HepG2 (cell line): ENCODE measurements around the gene CGNL1. TPM values are rescaled to one million over a fixed set of nuclear protein-coding genes. Genes with fewer than 3 reads are reported as not detected.

Experiments
- ATAC-seq: fragments of 200-7000 bp; cut with Tn5 transposase; 3 replicates; pipeline ENCODE4 v1.9.1; 2020; ENCODE audit warnings: mild to moderate bottlenecking, moderate library complexity
- BruUV-seq: library from RNA; stranded (reverse); fragments of 400-500 nt; replicated peaks from 2 replicates; lab custom pipeline; 2021; lab: Mats Ljungman, UMichigan
- CTCF ChIA-PET: fragments of 300-600 bp; formaldehyde crosslinking; extraction: SDS; loops from one replicate; lab custom pipeline; 2021; ENCODE audit warnings: low total read pairs, inconsistent platforms, low intra/inter-chr PET ratio; lab: Yijun Ruan, JAX
- POLR2A ChIA-PET: fragments of 350-600 bp; sonication (Branson Sonifier 250); formaldehyde crosslinking; loops from one replicate; lab custom pipeline; 2020; ENCODE audit warnings: antibody characterized with exemption, inconsistent platforms; lab: Yijun Ruan, JAX
- DNase-seq: peaks from one replicate; pipeline ENCODE4 v3.0.0-alpha.2; 2015; ENCODE audit warnings: low spot score
- FAIRE-seq: peaks from 3 replicates; lab custom pipeline; 2011; peaks lifted over from hg19 to GRCh38; lab: Jason Lieb, UNC
- H2AFZ ChIP-seq: one replicate; pipeline ENCODE4 v1.6.1; 2011; ENCODE audit warnings: low read length, inconsistent platforms
- H3K27ac ChIP-seq: fragments of 300-600 bp; 3 replicates; pipeline ENCODE4 v1.8.0; 2011; ENCODE audit warnings: mixed run types, mild to moderate bottlenecking, mixed read lengths, low read length, inconsistent platforms; ENCODE audit not compliant: insufficient read depth; ENCODE audit errors: extremely low read length
- H3K27me3 ChIP-seq, 2 experiments: fragments of 200-600 bp in 1 of 2; 2 replicates in 1 of 2; 3 replicates in 1 of 2; pipeline versions ENCODE4 v1.6.0 to v1.8.0; 2011; ENCODE audit warnings: low read length in 2 of 2, mild to moderate bottlenecking in 2 of 2, moderate library complexity in 2 of 2, inconsistent platforms in 1 of 2; ENCODE audit not compliant: insufficient read depth in 2 of 2, control insufficient read depth in 1 of 2
- H3K36me3 ChIP-seq, 2 experiments: fragments of 200-600 bp in 1 of 2; replicated peaks in 1 of 2; 2 replicates in 1 of 2; 3 replicates in 1 of 2; pipeline versions ENCODE4 v1.5.1 to v1.8.0; 2011; ENCODE audit warnings: low read length in 2 of 2, inconsistent platforms in 1 of 2; ENCODE audit not compliant: insufficient read depth in 2 of 2, control insufficient read depth in 1 of 2
- H3K4me1 ChIP-seq: 2 replicates; pipeline ENCODE4 v1.5.1; 2012; ENCODE audit warnings: low read length, inconsistent platforms; ENCODE audit not compliant: insufficient read depth
- H3K4me2 ChIP-seq: 2 replicates; pipeline ENCODE4 v1.6.0; 2011; ENCODE audit warnings: low read depth, low read length, inconsistent platforms
- H3K4me3 ChIP-seq, 3 experiments: fragments of 200-600 bp in 1 of 3; sonication (generic), shearing (Covaris generic) in 1 of 3; replicated peaks in 1 of 3; 2 replicates each; pipeline ENCODE4 v1.5.1; 2011 to 2016; ENCODE audit warnings: low read length in 3 of 3, inconsistent platforms in 2 of 3, low read depth in 2 of 3, mild to moderate bottlenecking in 2 of 3, control low read depth in 1 of 3, mixed read lengths in 1 of 3; ENCODE audit not compliant: insufficient read depth in 1 of 3
- H3K79me2 ChIP-seq: one replicate; pipeline ENCODE4 v1.6.1; 2011; ENCODE audit warnings: low read length, inconsistent platforms; ENCODE audit not compliant: insufficient read depth
- H3K9ac ChIP-seq: 2 replicates; pipeline ENCODE4 v1.6.0; 2011; ENCODE audit warnings: mild to moderate bottlenecking, low read depth, low read length, inconsistent platforms; ENCODE audit not compliant: insufficient read depth
- H3K9me3 ChIP-seq: 2 replicates; pipeline ENCODE4 v1.5.1; 2012; ENCODE audit warnings: mild to moderate bottlenecking, low read length
- H4K20me1 ChIP-seq: 2 replicates; pipeline ENCODE4 v1.6.0; 2011; ENCODE audit warnings: inconsistent platforms, mild to moderate bottlenecking, low read length, moderate library complexity; ENCODE audit not compliant: insufficient read depth
- ARNT ChIP-seq: fragments of 450-650 bp; IDR thresholded peaks from 2 replicates; pipeline ENCODE4 v1.6.1; 2017
- ARNTL ChIP-seq: sonication (generic); formaldehyde crosslinking; IDR thresholded peaks from 2 replicates; pipeline ENCODE4 v1.4.0; 2020; ENCODE audit warnings: mild to moderate bottlenecking, missing genetic modification reagents
- ATM ChIP-seq: fragments of 450-650 bp; IDR thresholded peaks from 2 replicates; pipeline ENCODE4 v1.7.1; 2017; ENCODE audit warnings: mild to moderate bottlenecking, borderline replicate concordance
- CREB1 ChIP-seq, 2 experiments: fragments of 450-650 bp in 1 of 2; IDR thresholded peaks; 2 replicates each; pipeline ENCODE4 v1.6.1; 2016 to 2017; ENCODE audit warnings: control low read depth in 1 of 2, mild to moderate bottlenecking in 1 of 2, missing compliant biosample characterization in 1 of 2, missing genetic modification characterization in 1 of 2
- GMEB1 ChIP-seq: sonication (generic); formaldehyde crosslinking; IDR thresholded peaks from 2 replicates; pipeline ENCODE4 v1.5.1; 2020; ENCODE audit warnings: missing genetic modification reagents, mild to moderate bottlenecking, borderline replicate concordance
- HOXA3 ChIP-seq: sonication (generic); formaldehyde crosslinking; IDR thresholded peaks from 2 replicates; pipeline ENCODE4 v1.5.0; 2020; ENCODE audit warnings: missing genetic modification reagents
- MTA1 ChIP-seq: sonication (generic); formaldehyde crosslinking; IDR thresholded peaks from 2 replicates; pipeline ENCODE4 v1.4.0; 2020; ENCODE audit warnings: missing genetic modification reagents, mild to moderate bottlenecking, borderline replicate concordance
- NFRKB ChIP-seq: fragments of 450-650 bp; IDR thresholded peaks from 2 replicates; pipeline ENCODE4 v1.6.1; 2017
- SNAI1 ChIP-seq: sonication (generic); formaldehyde crosslinking; IDR thresholded peaks from 2 replicates; pipeline ENCODE4 v1.5.0; 2020; ENCODE audit warnings: mild to moderate bottlenecking, missing genetic modification reagents, borderline replicate concordance
- SOX13 ChIP-seq, 3 experiments: fragments of 450-650 bp in 1 of 3; sonication (generic) in 1 of 3; formaldehyde crosslinking in 1 of 3; IDR thresholded peaks in 2 of 3; conservative IDR thresholded peaks in 1 of 3; 2 replicates each; pipeline versions ENCODE4 v1.5.0 to v1.6.1; 2016 to 2020; ENCODE audit warnings: antibody characterized with exemption in 1 of 3, mild to moderate bottlenecking in 1 of 3, missing compliant biosample characterization in 1 of 3, missing genetic modification reagents in 1 of 3, moderate library complexity in 1 of 3
- TCF7L2 ChIP-seq: IDR thresholded peaks from 2 replicates; pipeline ENCODE4 v1.6.1; 2011; ENCODE audit warnings: mild to moderate bottlenecking, low read depth, low read length, moderate library complexity
- THAP11 ChIP-seq: IDR thresholded peaks from 2 replicates; pipeline ENCODE4 v1.6.1; 2016; ENCODE audit warnings: missing biosample characterization, missing genetic modification reagents
- ZBTB46 ChIP-seq: sonication (generic); formaldehyde crosslinking; IDR thresholded peaks from 2 replicates; pipeline ENCODE4 v1.4.0; 2020; ENCODE audit warnings: mild to moderate bottlenecking, missing genetic modification reagents, borderline replicate concordance
- ZIK1 ChIP-seq: sonication (generic); formaldehyde crosslinking; IDR thresholded peaks from 2 replicates; pipeline ENCODE4 v1.5.0; 2020; ENCODE audit warnings: mild to moderate bottlenecking, low read depth, missing genetic modification reagents, borderline replicate concordance
- ZMAT3 ChIP-seq: sonication (generic); formaldehyde crosslinking; conservative IDR thresholded peaks from 2 replicates; pipeline ENCODE4 v1.7.0; 2021; ENCODE audit warnings: missing genetic modification reagents
- ZNF143 ChIP-seq: sonication (generic); formaldehyde crosslinking; IDR thresholded peaks from 2 replicates; pipeline ENCODE4 v1.4.0; 2020; ENCODE audit warnings: missing genetic modification reagents
- ZNF274 ChIP-seq: sonication (generic); formaldehyde crosslinking; IDR thresholded peaks from 2 replicates; pipeline ENCODE4 v1.5.1; 2020; ENCODE audit warnings: mild to moderate bottlenecking, missing genetic modification reagents
- ZNF441 ChIP-seq: sonication (generic); formaldehyde crosslinking; IDR thresholded peaks from 2 replicates; pipeline ENCODE4 v1.7.0; 2021; ENCODE audit warnings: missing genetic modification reagents, borderline replicate concordance
- ZNF556 ChIP-seq: sonication (generic); formaldehyde crosslinking; IDR thresholded peaks from 2 replicates; pipeline ENCODE4 v1.4.0; 2020; ENCODE audit warnings: mild to moderate bottlenecking, missing genetic modification reagents, borderline replicate concordance
- ZNF569 ChIP-seq: sonication (generic); formaldehyde crosslinking; IDR thresholded peaks from 2 replicates; pipeline ENCODE4 v1.5.0; 2020; ENCODE audit warnings: mild to moderate bottlenecking, missing genetic modification reagents, moderate library complexity, borderline replicate concordance
- in situ Hi-C: cut with HindIII; loops from 2 replicates; pipeline ENCODE4 v1.10.0; 2017; ENCODE audit warnings: low pct_unique_long_range_greater_than_20kb; ENCODE audit not compliant: extremely low pct_ligation_motif_present
- intact Hi-C: fragments of 100-400 bp; cut with micrococcal nuclease; formaldehyde crosslinking; loops from one replicate; pipeline ENCODE4 v1.10.0; 2022; ENCODE audit not compliant: unreplicated experiment
- polyA plus RNA-seq, 8 experiments: library from polyadenylated mRNA; depleted of rRNA in 3 of 8; stranded (reverse) in 7 of 8; unstranded in 1 of 8; fragments of >200 nt; fragmentation: Illumina TruSeq in 4 of 8; extraction: Trizol in 4 of 8; gene quantifications; 2 replicates each; pipeline versions ENCODE4 v1.2.1 to v1.2.3, GENCODE V29; 2011 to 2016; ENCODE audit warnings: low read depth in 4 of 8, missing spikeins in 1 of 8, mixed read lengths in 1 of 8; ENCODE audit not compliant: insufficient read depth in 1 of 8
- total RNA-seq, 5 experiments: library from RNA; depleted of rRNA; stranded (reverse); fragments of >200 nt; fragmentation: Illumina TruSeq; extraction: Trizol; gene quantifications; 2 replicates each; pipeline ENCODE4 v1.2.3, GENCODE V29; 2016; ENCODE audit warnings: low read depth in 1 of 5

Gene CGNL1
- total and polyA plus RNA-seq, 2 of the 13 experiments (the other 11 are each of a cell fraction or from before 2014, with no cell fraction given) = 5.6 to 15.6 TPM

- Histone ChIP-seq H3K4me3 (no peak overlapping the region), H4K20me1 (no peaks in the 10 kb centered on the region), H3K9ac (no peak overlapping the region), H3K36me3 (peaks cover 15 to 37% of the 10 kb centered on the region in 2 experiments; a peak in 4 of 5 replicates), H3K9me3 (no peaks in the 10 kb centered on the region), H3K27ac (no peak overlapping the region), H3K4me2 (no peak overlapping the region), H2AFZ (no peak overlapping the region), H3K27me3 (no peaks in the 10 kb centered on the region), H3K4me1 (no peaks in the 10 kb centered on the region), H3K79me2 (no peaks in the 10 kb centered on the region)
- TF ChIP-seq ZNF569 (CRISPR knock-in tag) (no peak), ZNF274 (CRISPR knock-in tag) (no peak), ARNTL (CRISPR knock-in tag) (no peak), ZBTB46 (CRISPR knock-in tag) (no peak), NFRKB (no peak), GMEB1 (CRISPR knock-in tag) (no peak), SNAI1 (CRISPR knock-in tag) (no peak), ATM (no peak), MTA1 (CRISPR knock-in tag) (no peak), TCF7L2 (no peak), THAP11 (no peak), ZIK1 (no peak), SOX13 (IDR thresholded peaks at IDR 0.05) (no peak), SOX13 (CRISPR knock-in tag; conservative IDR thresholded peaks at IDR 0.05 in 1 of 2, IDR thresholded peaks at IDR 0.05 in 1 of 2) (no peak), ARNT (no peak), ZNF441 (CRISPR knock-in tag) (no peak), HOXA3 (CRISPR knock-in tag) (no peak), CREB1 (IDR thresholded peaks at IDR 0.05) (no peak), CREB1 (CRISPR knock-in tag; IDR thresholded peaks at IDR 0.05) (no peak), ZNF143 (no peak), ZNF556 (CRISPR knock-in tag) (no peak), ZMAT3 (CRISPR knock-in tag) (no peak)
- no TSS peak for BruUV-seq
- ATAC-seq = no peak
- POLR2A ChIA-PET = no interaction called here
- CTCF ChIA-PET = interaction anchor here (3.1 kb wide), 1 partner anchor 185 kb away, joined by 61 read pairs; no protein-coding TSS in a partner anchor
- intact Hi-C loops (loop anchor here (5.0 kb wide), 1 partner anchor 49 kb away; no protein-coding TSS in a partner anchor), in situ Hi-C loops (loop anchor here (25.0 kb wide), 3 partner anchors 364 to 1039 kb away; no protein-coding TSS in a partner anchor)
- DNase-seq = no peak
- FAIRE-seq = no peak
These were observed 149.8 kb downstream of the CGNL1 start for GRCh38 chr15:57526076-57526475.
